ENCODE results near the gene OR1F1. TPM values are rescaled to one million over a fixed set of nuclear protein-coding genes. Genes with fewer than 3 reads are reported as not detected.

The OR1F1 gene
- total RNA-seq, 1 donor from 2014 or later = not detected

DNA sequence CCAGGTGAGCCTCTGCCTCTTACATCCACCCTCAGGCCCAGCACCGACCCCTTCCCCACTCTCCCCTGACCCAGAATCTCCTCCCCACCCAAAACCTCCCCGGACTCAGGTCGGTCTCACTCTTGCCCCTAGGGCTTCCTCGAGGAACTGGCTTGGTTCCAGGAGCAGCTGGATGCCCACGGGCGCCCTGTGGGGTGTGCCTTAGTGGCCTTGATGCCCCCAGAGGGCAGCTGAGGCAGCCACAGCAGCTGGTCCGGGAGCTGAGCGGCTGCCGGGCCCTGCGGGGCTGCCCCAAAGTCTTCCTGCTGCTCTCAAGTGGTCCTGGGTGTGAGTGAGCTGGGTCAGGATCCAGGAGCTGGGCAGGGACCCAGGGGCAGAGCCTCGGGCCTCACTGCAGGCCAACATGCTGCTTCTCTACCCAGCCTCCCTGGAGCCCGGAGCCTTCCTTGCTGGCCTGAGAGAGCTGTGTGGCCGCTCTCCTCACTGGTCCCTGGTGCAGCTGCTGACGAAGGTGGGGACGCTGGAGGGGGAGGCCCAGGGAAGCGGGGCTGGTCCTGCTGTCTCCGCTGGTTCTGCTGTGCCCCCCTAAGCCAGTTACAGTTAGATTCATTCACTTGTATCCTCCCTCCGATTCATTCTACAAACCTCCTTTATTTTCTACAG is 43.6 kb upstream of the OR1F1 start:
- FAIRE-seq (no peak), DNase-seq (ENCODE audit: low read depth) (no peak)
- Histone ChIP-seq H3K4me3 (ENCODE audit: low read depth, low read length) (no peak overlapping the region), H3K36me3 (ENCODE audit: control insufficient read depth, insufficient read depth, low read length) (peaks cover 7% of the 10 kb centered on the region), H3K27me3 (ENCODE audit: control insufficient read depth, insufficient read depth, low read length) (no peaks in the 10 kb centered on the region)
- TF ChIP-seq, protein P1, sequence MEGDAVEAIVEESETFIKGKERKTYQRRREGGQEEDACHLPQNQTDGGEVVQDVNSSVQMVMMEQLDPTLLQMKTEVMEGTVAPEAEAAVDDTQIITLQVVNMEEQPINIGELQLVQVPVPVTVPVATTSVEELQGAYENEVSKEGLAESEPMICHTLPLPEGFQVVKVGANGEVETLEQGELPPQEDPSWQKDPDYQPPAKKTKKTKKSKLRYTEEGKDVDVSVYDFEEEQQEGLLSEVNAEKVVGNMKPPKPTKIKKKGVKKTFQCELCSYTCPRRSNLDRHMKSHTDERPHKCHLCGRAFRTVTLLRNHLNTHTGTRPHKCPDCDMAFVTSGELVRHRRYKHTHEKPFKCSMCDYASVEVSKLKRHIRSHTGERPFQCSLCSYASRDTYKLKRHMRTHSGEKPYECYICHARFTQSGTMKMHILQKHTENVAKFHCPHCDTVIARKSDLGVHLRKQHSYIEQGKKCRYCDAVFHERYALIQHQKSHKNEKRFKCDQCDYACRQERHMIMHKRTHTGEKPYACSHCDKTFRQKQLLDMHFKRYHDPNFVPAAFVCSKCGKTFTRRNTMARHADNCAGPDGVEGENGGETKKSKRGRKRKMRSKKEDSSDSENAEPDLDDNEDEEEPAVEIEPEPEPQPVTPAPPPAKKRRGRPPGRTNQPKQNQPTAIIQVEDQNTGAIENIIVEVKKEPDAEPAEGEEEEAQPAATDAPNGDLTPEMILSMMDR (IDR thresholded peaks at IDR 0.05; ENCODE audit: insufficient read depth, low read length, severe bottlenecking) = no peak

DNA sequence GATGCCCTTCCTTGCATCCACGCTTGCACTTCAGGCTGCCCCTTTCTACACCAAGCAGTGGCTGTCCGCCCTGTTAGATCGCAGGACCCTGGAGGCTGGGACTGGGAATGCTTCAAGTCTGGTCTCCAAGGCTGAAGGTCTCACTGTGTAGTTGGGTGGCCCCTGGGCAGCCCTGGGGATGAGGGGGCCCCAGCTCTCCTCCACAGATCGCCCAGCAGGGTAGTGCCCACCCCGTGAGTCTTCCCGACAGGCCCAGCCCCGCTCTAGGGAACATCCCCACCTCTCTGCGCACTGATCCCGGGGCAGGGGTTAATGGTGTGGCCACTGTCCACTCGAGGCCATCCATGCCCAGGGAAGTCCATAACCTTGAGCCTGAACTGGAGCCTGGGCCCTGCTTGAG is 42.9 kb upstream of the OR1F1 start:
- Histone ChIP-seq H3K36me3 (ENCODE audit: control insufficient read depth, insufficient read depth, low read length) (peaks cover 7% of the 10 kb centered on the region), H3K27me3 (ENCODE audit: control insufficient read depth, insufficient read depth, low read length) (no peaks in the 10 kb centered on the region), H3K4me3 (ENCODE audit: low read depth, low read length) (no peak overlapping the region)
- DNase-seq (ENCODE audit: low read depth) = no peak
- no peak for FAIRE-seq
- TF ChIP-seq, protein P1 (IDR thresholded peaks at IDR 0.05; ENCODE audit: insufficient read depth, low read length, severe bottlenecking) = no peak

DNA sequence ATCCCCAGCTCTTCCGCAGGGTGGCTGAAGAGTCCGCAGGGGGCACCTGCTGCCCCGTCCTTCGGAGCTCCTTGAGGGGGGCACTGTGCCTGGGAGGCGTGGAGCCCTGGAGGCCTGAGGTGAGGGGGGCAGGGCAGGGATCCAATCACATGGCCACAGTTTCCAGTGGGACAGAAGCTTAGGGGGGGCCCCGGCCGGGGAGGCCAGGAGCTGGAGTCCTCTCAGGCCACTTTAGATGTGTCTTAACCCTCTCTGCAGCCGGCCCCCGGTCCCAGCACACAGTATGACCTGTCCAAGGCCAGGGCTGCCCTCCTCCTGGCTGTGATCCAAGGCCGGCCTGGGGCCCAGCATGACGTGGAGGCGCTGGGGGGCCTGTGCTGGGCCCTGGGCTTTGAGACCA is 42.3 kb upstream of the OR1F1 start:
- Histone ChIP-seq H3K36me3 (ENCODE audit: control insufficient read depth, insufficient read depth, low read length) (peaks cover 7% of the 10 kb centered on the region), H3K4me3 (ENCODE audit: low read depth, low read length) (no peak overlapping the region), H3K27me3 (ENCODE audit: control insufficient read depth, insufficient read depth, low read length) (no peaks in the 10 kb centered on the region)
- DNase-seq (ENCODE audit: low read depth) (no peak), FAIRE-seq (no peak)
- TF ChIP-seq, protein P1 (IDR thresholded peaks at IDR 0.05; ENCODE audit: insufficient read depth, low read length, severe bottlenecking) = no peak

DNA sequence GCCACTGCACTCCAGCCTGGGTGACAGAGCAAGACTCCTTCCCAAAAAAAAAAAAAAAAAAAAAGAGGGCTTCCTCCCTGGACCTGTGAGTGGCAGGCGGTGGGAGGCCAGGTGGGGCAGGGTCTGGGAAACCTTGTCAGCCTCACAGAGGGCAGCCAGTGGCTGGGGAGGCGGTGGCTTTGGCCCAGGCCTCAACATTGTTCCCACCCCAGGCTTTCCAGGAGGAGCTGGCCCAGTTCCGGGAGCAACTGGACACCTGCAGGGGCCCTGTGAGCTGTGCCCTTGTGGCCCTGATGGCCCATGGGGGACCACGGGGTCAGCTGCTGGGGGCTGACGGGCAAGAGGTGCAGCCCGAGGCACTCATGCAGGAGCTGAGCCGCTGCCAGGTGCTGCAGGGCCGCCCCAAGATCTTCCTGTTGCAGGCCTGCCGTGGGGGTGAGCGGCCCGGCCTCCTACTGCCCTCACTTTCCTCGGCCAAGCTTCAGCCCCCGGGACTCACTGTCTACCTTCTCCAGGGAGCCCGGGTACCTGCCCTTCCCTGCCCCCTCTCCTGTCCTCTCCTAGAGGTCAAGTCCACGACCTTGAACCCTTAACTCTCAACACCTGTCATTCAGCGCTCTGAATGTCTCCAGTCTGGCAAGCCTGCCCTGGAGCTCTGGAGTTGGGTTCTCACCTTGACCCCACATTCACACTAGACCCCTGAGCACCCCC is 40.8 kb upstream of the OR1F1 start:
- TF ChIP-seq, protein P1 (IDR thresholded peaks at IDR 0.05; ENCODE audit: insufficient read depth, low read length, severe bottlenecking) = no peak
- no peaks in the 10 kb centered on the region for H3K27me3 ChIP-seq (ENCODE audit: control insufficient read depth, insufficient read depth, low read length)
- FAIRE-seq (no peak), DNase-seq (ENCODE audit: low read depth) (no peak)
- no peaks in the 10 kb centered on the region for H3K36me3 ChIP-seq (ENCODE audit: control insufficient read depth, insufficient read depth, low read length)
- no peak overlapping the region for H3K4me3 ChIP-seq (ENCODE audit: low read depth, low read length)

DNA sequence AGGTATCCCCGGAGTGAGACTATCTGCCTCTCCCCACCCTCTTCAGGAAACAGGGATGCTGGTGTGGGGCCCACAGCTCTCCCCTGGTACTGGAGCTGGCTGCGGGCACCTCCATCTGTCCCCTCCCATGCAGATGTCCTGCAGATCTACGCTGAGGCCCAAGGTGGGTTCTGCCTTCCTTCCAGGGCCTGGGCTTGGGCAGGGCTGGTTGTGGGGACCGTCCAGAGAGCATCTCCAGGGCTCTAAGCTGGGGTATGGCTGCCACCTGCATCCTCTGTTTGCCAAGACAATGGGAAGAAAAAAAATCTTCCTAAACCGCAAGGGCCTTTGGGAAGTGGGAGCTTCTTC is 40.3 kb upstream of the OR1F1 start:
- FAIRE-seq (no peak), DNase-seq (ENCODE audit: low read depth) (no peak)
- no peaks in the 10 kb centered on the region for H3K36me3 ChIP-seq (ENCODE audit: control insufficient read depth, insufficient read depth, low read length)
- H3K27me3 ChIP-seq (ENCODE audit: control insufficient read depth, insufficient read depth, low read length) = no peaks in the 10 kb centered on the region
- TF ChIP-seq, protein P1 (IDR thresholded peaks at IDR 0.05; ENCODE audit: insufficient read depth, low read length, severe bottlenecking) = no peak
- no peak overlapping the region for H3K4me3 ChIP-seq (ENCODE audit: low read depth, low read length)
